Ovary (tissue), 3 donors: ENCODE results near the gene LRRTM4.

Source experiments
- EP300 ChIP-seq: sonication (generic); formaldehyde crosslinking; IDR thresholded peaks from one replicate; pipeline ENCODE4 v1.6.1; 2017; ENCODE audit warnings: antibody characterized with exemption
- POLR2A ChIP-seq: fragments of 450-650 bp; IDR thresholded peaks from one replicate; pipeline ENCODE4 v1.6.1; 2017; ENCODE audit warnings: antibody characterized with exemption, mild to moderate bottlenecking, moderate library complexity
- TF ChIP-seq, protein P1 (sequence below), 3 donors: fragments of 450-650 bp in 2 of 3; fragments of 200-600 bp in 1 of 3; IDR thresholded peaks; one replicate each; pipeline versions ENCODE4 v1.5.1 to v1.8.0; 2016 to 2022; ENCODE audit warnings: antibody characterized with exemption in 3 of 3, mild to moderate bottlenecking in 1 of 3
- donor health status: DM: no; HTN: no; CAD: no.

- TF ChIP-seq POLR2A (no peak), EP300 (no peak)
- TF ChIP-seq, protein P1, sequence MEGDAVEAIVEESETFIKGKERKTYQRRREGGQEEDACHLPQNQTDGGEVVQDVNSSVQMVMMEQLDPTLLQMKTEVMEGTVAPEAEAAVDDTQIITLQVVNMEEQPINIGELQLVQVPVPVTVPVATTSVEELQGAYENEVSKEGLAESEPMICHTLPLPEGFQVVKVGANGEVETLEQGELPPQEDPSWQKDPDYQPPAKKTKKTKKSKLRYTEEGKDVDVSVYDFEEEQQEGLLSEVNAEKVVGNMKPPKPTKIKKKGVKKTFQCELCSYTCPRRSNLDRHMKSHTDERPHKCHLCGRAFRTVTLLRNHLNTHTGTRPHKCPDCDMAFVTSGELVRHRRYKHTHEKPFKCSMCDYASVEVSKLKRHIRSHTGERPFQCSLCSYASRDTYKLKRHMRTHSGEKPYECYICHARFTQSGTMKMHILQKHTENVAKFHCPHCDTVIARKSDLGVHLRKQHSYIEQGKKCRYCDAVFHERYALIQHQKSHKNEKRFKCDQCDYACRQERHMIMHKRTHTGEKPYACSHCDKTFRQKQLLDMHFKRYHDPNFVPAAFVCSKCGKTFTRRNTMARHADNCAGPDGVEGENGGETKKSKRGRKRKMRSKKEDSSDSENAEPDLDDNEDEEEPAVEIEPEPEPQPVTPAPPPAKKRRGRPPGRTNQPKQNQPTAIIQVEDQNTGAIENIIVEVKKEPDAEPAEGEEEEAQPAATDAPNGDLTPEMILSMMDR (IDR thresholded peaks at IDR 0.05), result no peak
Measured at GRCh38 chr2:77348821-77349220, 173.4 kb downstream of the LRRTM4 start.
